ENCODE data around the gene CNFN.
A peak's percentile ranks its signal among the peaks of the same experiment; 100 is the strongest.

The CNFN gene

DNA sequence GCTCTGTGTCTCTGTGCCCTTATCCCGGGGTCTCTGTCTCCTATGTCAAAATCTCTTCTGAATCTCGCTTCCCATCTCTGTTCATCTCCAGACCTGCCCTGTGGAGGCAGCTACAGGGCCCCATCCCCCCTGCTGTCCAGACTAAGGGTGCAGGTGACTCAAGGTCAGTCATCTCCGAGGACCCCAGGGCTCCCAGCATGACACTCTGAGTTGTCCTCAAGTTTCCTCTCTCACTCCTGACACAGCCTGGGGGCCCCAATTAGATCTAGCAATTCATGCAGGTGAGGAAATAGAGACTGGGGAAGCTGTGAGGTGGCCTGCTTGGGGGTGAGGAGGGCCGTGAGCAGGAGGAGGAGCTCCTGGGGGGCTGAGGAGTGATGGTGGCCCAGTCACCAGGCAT is 2.1 kb upstream of the CNFN start:
- no peaks in the 10 kb centered on the region for H3K36me3 ChIP-seq (replicated peaks; ENCODE audit: low read depth, low read length)
- H3K9me3 ChIP-seq (ENCODE audit: insufficient read depth, low read length) = no peaks in the 10 kb centered on the region
- no peak overlapping the region for H2AFZ ChIP-seq (ENCODE audit: low read depth, low read length)
- H3K27ac ChIP-seq (ENCODE audit: low read length) = no peak overlapping the region
- no peaks in the 10 kb centered on the region; the same call in 1 of the 2 replicates for H3K79me2 ChIP-seq (ENCODE audit: low read length)
- TF ChIP-seq, protein P1, sequence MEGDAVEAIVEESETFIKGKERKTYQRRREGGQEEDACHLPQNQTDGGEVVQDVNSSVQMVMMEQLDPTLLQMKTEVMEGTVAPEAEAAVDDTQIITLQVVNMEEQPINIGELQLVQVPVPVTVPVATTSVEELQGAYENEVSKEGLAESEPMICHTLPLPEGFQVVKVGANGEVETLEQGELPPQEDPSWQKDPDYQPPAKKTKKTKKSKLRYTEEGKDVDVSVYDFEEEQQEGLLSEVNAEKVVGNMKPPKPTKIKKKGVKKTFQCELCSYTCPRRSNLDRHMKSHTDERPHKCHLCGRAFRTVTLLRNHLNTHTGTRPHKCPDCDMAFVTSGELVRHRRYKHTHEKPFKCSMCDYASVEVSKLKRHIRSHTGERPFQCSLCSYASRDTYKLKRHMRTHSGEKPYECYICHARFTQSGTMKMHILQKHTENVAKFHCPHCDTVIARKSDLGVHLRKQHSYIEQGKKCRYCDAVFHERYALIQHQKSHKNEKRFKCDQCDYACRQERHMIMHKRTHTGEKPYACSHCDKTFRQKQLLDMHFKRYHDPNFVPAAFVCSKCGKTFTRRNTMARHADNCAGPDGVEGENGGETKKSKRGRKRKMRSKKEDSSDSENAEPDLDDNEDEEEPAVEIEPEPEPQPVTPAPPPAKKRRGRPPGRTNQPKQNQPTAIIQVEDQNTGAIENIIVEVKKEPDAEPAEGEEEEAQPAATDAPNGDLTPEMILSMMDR (IDR thresholded peaks at IDR 0.05; ENCODE audit: low read depth, low read length) = no peak
- no peak for TF ChIP-seq EZH2phosphoT487 (IDR thresholded peaks at IDR 0.05; ENCODE audit: low read depth)
- no peak overlapping the region for H3K4me2 ChIP-seq (ENCODE audit: low read length)
- peaks cover 8% of the 10 kb centered on the region for H3K4me1 ChIP-seq (ENCODE audit: low read length)
- no peak overlapping the region for H3K9ac ChIP-seq (ENCODE audit: low read length)
- H3K4me3 ChIP-seq (ENCODE audit: low read length) = no peak overlapping the region
- H3K27me3 ChIP-seq (ENCODE audit: low read depth, low read length) = peaks cover 22% of the 10 kb centered on the region
- no peaks in the 10 kb centered on the region for H4K20me1 ChIP-seq (ENCODE audit: insufficient read depth, low read length)

DNA sequence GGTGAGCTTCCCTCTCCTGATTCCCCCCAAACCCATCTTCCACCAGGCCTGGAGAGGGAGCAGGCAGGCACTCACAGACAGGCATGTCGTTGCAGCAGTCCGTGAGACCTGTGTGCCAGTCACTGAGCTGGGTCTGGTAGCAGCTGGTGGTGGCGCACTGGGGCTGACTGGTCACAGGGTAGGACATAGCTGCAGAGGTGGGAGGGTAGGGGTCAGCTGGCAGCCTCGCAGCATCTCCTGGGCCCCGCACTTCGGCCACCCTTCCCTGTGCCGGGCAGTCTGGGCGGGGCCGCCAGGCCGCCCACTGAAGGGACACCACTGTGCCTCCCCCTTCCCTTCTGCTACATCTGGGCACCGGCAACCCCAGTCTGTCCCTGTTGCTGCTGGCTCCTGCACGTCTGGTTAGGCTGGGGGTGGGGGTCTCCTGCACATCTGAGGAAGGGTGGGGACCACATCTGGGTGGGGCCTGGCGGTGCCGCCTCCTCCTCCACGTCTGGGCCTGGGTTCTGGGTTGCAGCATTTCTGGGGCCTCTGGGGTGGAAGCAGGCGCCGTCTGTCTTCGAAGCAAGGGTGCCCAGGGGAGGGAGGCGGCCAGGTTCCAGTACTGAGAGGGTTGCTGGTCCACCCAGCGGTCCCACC is 1.1 kb downstream of the CNFN start:
- Histone ChIP-seq H3K4me3 (ENCODE audit: low read length) (no peak overlapping the region), H3K27ac (ENCODE audit: low read length) (no peak overlapping the region), H3K27me3 (ENCODE audit: low read depth, low read length) (peaks cover 28% of the 10 kb centered on the region), H3K36me3 (replicated peaks; ENCODE audit: low read depth, low read length) (no peaks in the 10 kb centered on the region), H2AFZ (ENCODE audit: low read depth, low read length) (no peak overlapping the region), H3K4me2 (ENCODE audit: low read length) (no peak overlapping the region), H3K4me1 (ENCODE audit: low read length) (peaks cover 3% of the 10 kb centered on the region; the same call in 1 of the 2 replicates), H3K9ac (ENCODE audit: low read length) (no peak overlapping the region), H4K20me1 (ENCODE audit: insufficient read depth, low read length) (no peaks in the 10 kb centered on the region), H3K9me3 (ENCODE audit: insufficient read depth, low read length) (no peaks in the 10 kb centered on the region), H3K79me2 (ENCODE audit: low read length) (no peaks in the 10 kb centered on the region)
- TF ChIP-seq EZH2phosphoT487 (IDR thresholded peaks at IDR 0.05; ENCODE audit: low read depth) = no peak
- TF ChIP-seq, protein P1 (IDR thresholded peaks at IDR 0.05; ENCODE audit: low read depth, low read length) = no peak

DNA sequence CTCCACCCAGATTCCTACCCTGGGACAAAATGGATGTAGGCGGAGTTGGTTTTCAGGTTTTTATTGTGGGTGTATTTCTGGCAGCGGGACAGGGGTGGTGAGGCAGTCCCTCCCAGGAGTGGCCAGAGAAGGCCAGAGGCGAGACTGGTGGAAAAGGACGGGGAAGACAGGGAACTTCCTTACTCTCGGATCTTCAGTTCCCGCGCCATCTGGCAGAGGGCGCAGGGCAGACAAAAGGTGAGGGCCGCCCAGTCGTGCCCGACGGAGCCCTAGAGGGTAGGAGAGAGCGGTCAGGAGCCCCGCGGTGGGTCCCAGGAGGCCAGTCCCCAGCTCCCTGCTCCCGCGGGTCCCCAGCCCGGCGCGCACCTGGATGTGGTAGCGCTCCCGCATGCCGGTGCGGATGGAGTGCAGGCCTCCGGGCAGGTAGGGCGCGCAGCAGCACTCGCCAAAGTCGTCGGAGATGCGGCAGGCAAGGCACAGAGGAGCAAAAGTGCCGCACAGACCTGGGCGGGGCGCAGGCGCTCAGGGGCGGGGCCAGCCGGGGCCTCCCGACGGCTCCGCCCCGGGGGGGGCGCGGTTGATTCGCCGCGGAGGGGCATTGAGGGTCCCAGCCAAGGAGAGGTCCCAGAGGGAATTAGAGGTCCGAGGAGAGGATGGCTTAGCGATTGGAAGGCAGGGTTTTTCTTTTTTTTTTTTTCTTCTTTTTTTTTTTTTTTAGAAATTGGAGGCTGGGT is 3.0 kb downstream of the CNFN start:
- peak overlapping the region; percentile 37 for H3K9ac ChIP-seq (ENCODE audit: low read length)
- peak overlapping the region; percentile 87 for H2AFZ ChIP-seq (ENCODE audit: low read depth, low read length)
- TF ChIP-seq EZH2phosphoT487 (IDR thresholded peaks at IDR 0.05; ENCODE audit: low read depth) = no peak
- TF ChIP-seq, protein P1 (IDR thresholded peaks at IDR 0.05; ENCODE audit: low read depth, low read length) = peak; percentile 51
- H3K9me3 ChIP-seq (ENCODE audit: insufficient read depth, low read length) = no peaks in the 10 kb centered on the region
- H3K4me3 ChIP-seq (ENCODE audit: low read length) = peak overlapping the region; percentile 76
- peak overlapping the region; percentile 75 for H3K4me2 ChIP-seq (ENCODE audit: low read length)
- H3K79me2 ChIP-seq (ENCODE audit: low read length) = no peaks in the 10 kb centered on the region
- peaks cover 33% of the 10 kb centered on the region for H3K27me3 ChIP-seq (ENCODE audit: low read depth, low read length)
- no peaks in the 10 kb centered on the region for H4K20me1 ChIP-seq (ENCODE audit: insufficient read depth, low read length)
- no peak overlapping the region for H3K27ac ChIP-seq (ENCODE audit: low read length)
- H3K4me1 ChIP-seq (ENCODE audit: low read length) = peaks cover 3% of the 10 kb centered on the region; the same call in 1 of the 2 replicates
- no peaks in the 10 kb centered on the region for H3K36me3 ChIP-seq (replicated peaks; ENCODE audit: low read depth, low read length)

GRCh38 chr19:42380155-42380554 is 9.9 kb downstream of the CNFN start:
- H3K9me3 ChIP-seq (ENCODE audit: insufficient read depth, low read length) = no peaks in the 10 kb centered on the region
- H3K27me3 ChIP-seq (ENCODE audit: low read depth, low read length) = peaks cover 20% of the 10 kb centered on the region
- no peak overlapping the region for H3K4me3 ChIP-seq (ENCODE audit: low read length)
- H3K4me1 ChIP-seq (ENCODE audit: low read length) = no peaks in the 10 kb centered on the region
- TF ChIP-seq EZH2phosphoT487 (IDR thresholded peaks at IDR 0.05; ENCODE audit: low read depth) = no peak
- TF ChIP-seq, protein P1 (IDR thresholded peaks at IDR 0.05; ENCODE audit: low read depth, low read length) = no peak
- H3K4me2 ChIP-seq (ENCODE audit: low read length) = no peak overlapping the region
- H2AFZ ChIP-seq (ENCODE audit: low read depth, low read length) = no peak overlapping the region
- H3K27ac ChIP-seq (ENCODE audit: low read length) = no peak overlapping the region
- no peak overlapping the region for H3K9ac ChIP-seq (ENCODE audit: low read length)
- no peaks in the 10 kb centered on the region for H3K36me3 ChIP-seq (replicated peaks; ENCODE audit: low read depth, low read length)
- no peaks in the 10 kb centered on the region for H4K20me1 ChIP-seq (ENCODE audit: insufficient read depth, low read length)
- no peaks in the 10 kb centered on the region for H3K79me2 ChIP-seq (ENCODE audit: low read length)

Measured in OCI-LY3 (cell line).